Testis (tissue), 2 donors: ENCODE data around the gene ARHGAP22.

ENCODE experiments used
- POLR2A ChIP-seq: fragments of 450-650 bp; IDR thresholded peaks from one replicate; pipeline ENCODE4 v1.6.1; 2017; ENCODE audit warnings: antibody characterized with exemption, mild to moderate bottlenecking, moderate library complexity
- TF ChIP-seq, protein P1 (sequence below), 3 experiments: fragments of 450-650 bp in 2 of 3; fragments of 200-600 bp in 1 of 3; sonication (generic) in 1 of 3; IDR thresholded peaks; one replicate each; pipeline ENCODE4 v1.5.1; 2016 to 2019; ENCODE audit warnings: antibody characterized with exemption in 3 of 3, mild to moderate bottlenecking in 2 of 3, moderate library complexity in 1 of 3

DNA sequence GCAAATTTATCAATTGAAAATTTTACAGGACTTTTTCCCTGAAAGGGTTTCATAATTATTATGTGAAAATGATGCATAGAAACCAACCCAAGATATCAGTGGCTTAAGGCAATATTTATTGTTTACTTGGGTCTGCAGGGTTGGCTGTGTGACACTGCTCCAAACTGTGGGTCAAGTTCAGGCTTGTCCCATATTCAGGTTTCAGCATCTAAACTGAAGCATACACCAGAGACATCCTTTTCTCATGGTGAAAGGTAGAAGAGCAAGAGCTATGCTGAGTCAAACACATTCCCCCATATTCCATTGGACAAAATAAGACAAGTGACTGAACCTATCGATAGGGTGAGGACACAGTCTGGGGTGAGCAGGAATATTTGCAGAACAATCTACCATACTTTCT is 187.5 kb downstream of the ARHGAP22 start:
- TF ChIP-seq, protein P1, sequence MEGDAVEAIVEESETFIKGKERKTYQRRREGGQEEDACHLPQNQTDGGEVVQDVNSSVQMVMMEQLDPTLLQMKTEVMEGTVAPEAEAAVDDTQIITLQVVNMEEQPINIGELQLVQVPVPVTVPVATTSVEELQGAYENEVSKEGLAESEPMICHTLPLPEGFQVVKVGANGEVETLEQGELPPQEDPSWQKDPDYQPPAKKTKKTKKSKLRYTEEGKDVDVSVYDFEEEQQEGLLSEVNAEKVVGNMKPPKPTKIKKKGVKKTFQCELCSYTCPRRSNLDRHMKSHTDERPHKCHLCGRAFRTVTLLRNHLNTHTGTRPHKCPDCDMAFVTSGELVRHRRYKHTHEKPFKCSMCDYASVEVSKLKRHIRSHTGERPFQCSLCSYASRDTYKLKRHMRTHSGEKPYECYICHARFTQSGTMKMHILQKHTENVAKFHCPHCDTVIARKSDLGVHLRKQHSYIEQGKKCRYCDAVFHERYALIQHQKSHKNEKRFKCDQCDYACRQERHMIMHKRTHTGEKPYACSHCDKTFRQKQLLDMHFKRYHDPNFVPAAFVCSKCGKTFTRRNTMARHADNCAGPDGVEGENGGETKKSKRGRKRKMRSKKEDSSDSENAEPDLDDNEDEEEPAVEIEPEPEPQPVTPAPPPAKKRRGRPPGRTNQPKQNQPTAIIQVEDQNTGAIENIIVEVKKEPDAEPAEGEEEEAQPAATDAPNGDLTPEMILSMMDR (IDR thresholded peaks at IDR 0.05), result no peak
- TF ChIP-seq POLR2A, result no peak
